Esophagus muscularis mucosa (tissue), 4 donors: Measurements from ENCODE around the gene CCDC112. TPM values are rescaled to one million over a fixed set of nuclear protein-coding genes. Genes with fewer than 3 reads are reported as not detected.
A peak's percentile ranks its signal among the peaks of the same experiment; 100 is the strongest.

Experiments used
- DNase-seq: peaks from one replicate; pipeline ENCODE4 v3.0.0-alpha.2; 2017; ENCODE audit errors: extremely low spot score
- H3K27ac ChIP-seq, 4 donors: fragments of 200-600 bp; sonication (generic); replicated peaks in 1 of 4; 1 replicate in 3 of 4; 2 replicates in 1 of 4; pipeline ENCODE4 v1.5.1; 2016 to 2019; ENCODE audit warnings: mild to moderate bottlenecking in 1 of 4
- H3K27me3 ChIP-seq, 4 donors: fragments of 200-600 bp; sonication (generic); one replicate each; pipeline versions ENCODE4 v1.5.1 to v1.6.0; 2016 to 2019
- H3K36me3 ChIP-seq, 4 donors: fragments of 200-600 bp; sonication (generic); one replicate each; pipeline ENCODE4 v1.5.1; 2016 to 2019
- H3K4me1 ChIP-seq, 4 donors: fragments of 200-600 bp; sonication (generic); one replicate each; pipeline ENCODE4 v1.5.1; 2016 to 2019
- H3K4me3 ChIP-seq, 4 donors: fragments of 200-600 bp; sonication (generic); 1 replicate in 2 of 4; 2 replicates in 2 of 4; pipeline ENCODE4 v1.5.1; 2016 to 2019; ENCODE audit warnings: mild to moderate bottlenecking in 4 of 4, moderate library complexity in 1 of 4
- H3K9me3 ChIP-seq, 4 donors: fragments of 200-600 bp; sonication (generic); 1 replicate in 3 of 4; 2 replicates in 1 of 4; pipeline ENCODE4 v1.5.1; 2016 to 2019
- EP300 ChIP-seq: sonication (generic); formaldehyde crosslinking; IDR thresholded peaks from one replicate; pipeline ENCODE4 v1.6.1; 2017; ENCODE audit warnings: antibody characterized with exemption
- POLR2A ChIP-seq: fragments of 450-650 bp; IDR thresholded peaks from one replicate; pipeline ENCODE4 v1.6.1; 2017; ENCODE audit warnings: antibody characterized with exemption, moderate library complexity, mild to moderate bottlenecking, low read depth
- POLR2AphosphoS5 ChIP-seq, 2 donors: sonication (generic); formaldehyde crosslinking; IDR thresholded peaks; one replicate each; pipeline ENCODE4 v1.6.1; 2017; ENCODE audit warnings: antibody characterized with exemption in 2 of 2
- WGBS: methylation state at CpG from one replicate; pipeline ENCODE4 v1.1.5; 2018; 5-methylcytosine and 5-hydroxymethylcytosine counted together
- intact Hi-C: fragments of 100-400 bp; cut with DNase I; formaldehyde crosslinking; loops from one replicate; pipeline ENCODE4 v1.15.1; 2023
- total RNA-seq, 4 donors: library from RNA; depleted of rRNA; stranded (reverse); fragments of >200 nt; gene quantifications; one replicate each; pipeline versions ENCODE4 v1.1.0 to v1.2.1, GENCODE V29; 2016
- TF ChIP-seq, protein P1 (sequence below), 3 experiments: fragments of 200-600 bp in 2 of 3; fragments of 450-650 bp in 1 of 3; sonication (generic) in 2 of 3; IDR thresholded peaks; one replicate each; pipeline ENCODE4 v1.5.1; 2017 to 2019; ENCODE audit warnings: antibody characterized with exemption in 3 of 3, mild to moderate bottlenecking in 2 of 3, moderate library complexity in 1 of 3

The CCDC112 gene
- total RNA-seq, 4 donors from 2014 or later: 5.8 to 11.2 (median 8.3) TPM

DNA sequence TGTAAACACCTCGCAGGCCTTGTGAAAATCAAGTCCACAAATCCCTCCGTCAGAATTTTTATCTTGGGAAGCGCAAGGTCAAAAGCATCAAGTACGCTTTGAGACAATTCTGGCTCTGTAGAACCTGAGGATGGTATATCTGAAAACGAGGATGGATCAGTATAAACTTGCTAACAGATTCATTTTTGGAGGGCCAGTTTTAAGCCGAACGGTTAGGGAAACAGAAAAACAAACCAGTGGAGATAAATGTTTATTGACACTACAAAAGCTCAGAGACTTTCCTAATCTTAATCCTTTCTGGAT is 33.4 kb downstream of the CCDC112 start:
- no peaks in the 10 kb centered on the region for H3K27me3 ChIP-seq
- peaks cover 0 to 17% (median 10%) of the 10 kb centered on the region in 4 donors for H3K36me3 ChIP-seq
- intact Hi-C loops: no loop called here
- H3K27ac ChIP-seq: peak overlapping the region; percentile 81 to 87 (median 84)
- TF ChIP-seq EP300 (no peak), POLR2AphosphoS5 (IDR thresholded peaks at IDR 0.05) (peak in 1 of 2 donors; percentile 2), POLR2A (no peak)
- TF ChIP-seq, protein P1, sequence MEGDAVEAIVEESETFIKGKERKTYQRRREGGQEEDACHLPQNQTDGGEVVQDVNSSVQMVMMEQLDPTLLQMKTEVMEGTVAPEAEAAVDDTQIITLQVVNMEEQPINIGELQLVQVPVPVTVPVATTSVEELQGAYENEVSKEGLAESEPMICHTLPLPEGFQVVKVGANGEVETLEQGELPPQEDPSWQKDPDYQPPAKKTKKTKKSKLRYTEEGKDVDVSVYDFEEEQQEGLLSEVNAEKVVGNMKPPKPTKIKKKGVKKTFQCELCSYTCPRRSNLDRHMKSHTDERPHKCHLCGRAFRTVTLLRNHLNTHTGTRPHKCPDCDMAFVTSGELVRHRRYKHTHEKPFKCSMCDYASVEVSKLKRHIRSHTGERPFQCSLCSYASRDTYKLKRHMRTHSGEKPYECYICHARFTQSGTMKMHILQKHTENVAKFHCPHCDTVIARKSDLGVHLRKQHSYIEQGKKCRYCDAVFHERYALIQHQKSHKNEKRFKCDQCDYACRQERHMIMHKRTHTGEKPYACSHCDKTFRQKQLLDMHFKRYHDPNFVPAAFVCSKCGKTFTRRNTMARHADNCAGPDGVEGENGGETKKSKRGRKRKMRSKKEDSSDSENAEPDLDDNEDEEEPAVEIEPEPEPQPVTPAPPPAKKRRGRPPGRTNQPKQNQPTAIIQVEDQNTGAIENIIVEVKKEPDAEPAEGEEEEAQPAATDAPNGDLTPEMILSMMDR (IDR thresholded peaks at IDR 0.05): no peak
- H3K4me3 ChIP-seq: peak overlapping the region; percentile 74 to 94 (median 87)
- DNase-seq: no peak
- H3K4me1 ChIP-seq: peaks cover 13 to 32% (median 30%) of the 10 kb centered on the region in 4 donors
- 42% methylated on average over 7 of the region's 7 CpGs for WGBS
- H3K9me3 ChIP-seq: no peaks in the 10 kb centered on the region

DNA sequence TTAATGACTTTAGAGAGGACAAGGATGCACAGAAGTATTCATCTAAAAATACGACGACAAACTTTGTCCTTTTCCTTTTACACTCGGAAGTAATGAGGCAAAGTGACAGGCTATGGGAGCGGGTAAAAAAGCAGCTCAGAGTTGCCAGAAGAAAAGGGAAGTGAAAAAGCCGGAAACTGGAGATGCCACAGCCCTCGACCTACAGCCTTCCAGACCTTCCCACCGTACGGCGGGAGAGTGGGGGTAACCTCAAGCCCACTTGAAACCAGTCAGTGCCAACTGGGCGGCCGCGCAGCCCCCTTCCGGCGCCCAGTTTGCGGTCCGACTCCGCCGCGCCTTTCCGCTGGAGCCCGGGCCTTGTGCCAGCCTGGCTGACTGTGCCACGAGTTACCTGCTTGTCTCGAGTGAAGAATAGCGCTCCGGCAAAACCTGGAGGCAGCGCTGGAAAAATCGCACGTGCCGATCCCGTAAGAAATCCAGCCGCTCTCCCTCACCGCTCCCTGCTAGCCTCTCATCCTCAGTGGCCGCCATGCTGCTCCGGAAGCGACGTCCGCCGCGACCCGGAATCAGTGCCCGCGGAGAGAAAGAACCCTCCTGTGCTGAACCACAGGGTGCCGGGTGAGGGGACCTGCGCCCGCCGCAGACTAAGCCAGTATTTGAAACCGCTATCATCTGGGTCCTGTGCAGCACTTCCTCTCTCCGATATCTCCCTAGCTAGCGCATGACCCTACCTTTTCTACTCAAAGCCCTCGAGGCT is 34.0 kb downstream of the CCDC112 start, which contains the start of gene PGGT1B:
PGGT1B (minus strand) TSS at position 557 of the 757 bp plus-strand sequence; CDS start at position 531, 26 bp downstream.
- Histone ChIP-seq H3K27ac (peak within 1 kb of the TSS; percentile 81 to 87 (median 84)), H3K27me3 (no peaks in the 10 kb centered on the region), H3K36me3 (peaks cover 0 to 13% (median 7%) of the 10 kb centered on the region in 4 donors), H3K9me3 (no peaks in the 10 kb centered on the region), H3K4me1 (peaks cover 13 to 32% (median 30%) of the 10 kb centered on the region in 4 donors), H3K4me3 (peak within 1 kb of the TSS; percentile 74 to 94 (median 87))
- TF ChIP-seq POLR2A (no peak), POLR2AphosphoS5 (IDR thresholded peaks at IDR 0.05) (peak; percentile 72 to 75)
- TF ChIP-seq, protein P1 (IDR thresholded peaks at IDR 0.05): no peak
- DNase-seq: peak; percentile 93
- under 1% methylated on average over 42 of the region's 50 CpGs for WGBS
- intact Hi-C loops: no loop called here

DNA sequence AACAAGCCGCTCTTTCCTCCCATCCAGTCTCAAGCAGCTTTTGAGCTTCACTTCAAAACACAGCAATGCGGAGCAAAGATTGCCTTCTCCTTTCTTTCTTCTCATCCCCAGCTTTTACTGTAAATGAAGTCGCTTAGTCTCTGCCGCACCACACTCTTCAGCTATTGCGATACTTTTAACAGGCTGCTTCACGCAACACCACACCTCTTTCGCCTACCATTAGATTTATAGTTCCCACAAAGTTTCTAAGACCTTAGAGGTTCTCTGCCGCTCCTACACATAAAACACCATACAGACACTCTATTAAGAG is 34.5 kb downstream of the CCDC112 start:
- intact Hi-C loops: no loop called here
- Histone ChIP-seq H3K36me3 (peaks cover 0 to 12% (median 6%) of the 10 kb centered on the region in 4 donors), H3K27me3 (no peaks in the 10 kb centered on the region), H3K27ac (peak overlapping the region; percentile 81 to 87 (median 84)), H3K4me1 (peaks cover 13 to 33% (median 30%) of the 10 kb centered on the region in 4 donors), H3K4me3 (peak overlapping the region; percentile 74 to 94 (median 87)), H3K9me3 (no peaks in the 10 kb centered on the region)
- no peak for TF ChIP-seq POLR2AphosphoS5 (IDR thresholded peaks at IDR 0.05)
- TF ChIP-seq, protein P1 (IDR thresholded peaks at IDR 0.05): no peak
- no peak for TF ChIP-seq EP300
- no peak for TF ChIP-seq POLR2A
- WGBS: 2% methylated on average over 8 of the region's 8 CpGs
- no peak for DNase-seq

DNA sequence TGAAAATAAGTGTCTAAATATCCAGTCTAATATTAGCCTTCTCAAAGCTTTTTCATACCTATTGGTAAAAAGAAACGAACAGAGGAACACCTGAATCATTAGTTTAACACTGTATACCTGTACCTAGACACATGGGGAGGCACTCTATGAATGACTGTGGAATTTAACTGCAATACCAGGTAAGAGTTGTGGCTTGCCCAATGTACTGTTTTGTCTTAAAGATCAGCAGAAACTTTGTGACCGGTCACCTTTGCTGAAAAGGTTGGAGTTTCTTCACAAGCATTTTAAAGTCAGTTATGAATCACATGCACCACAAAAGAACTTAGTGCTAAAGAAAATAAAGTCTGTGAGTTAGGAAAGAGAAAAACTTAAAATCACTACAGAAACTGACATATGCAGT is 36.2 kb downstream of the CCDC112 start:
- intact Hi-C loops: no loop called here
- Histone ChIP-seq H3K4me1 (peaks cover 19 to 48% (median 42%) of the 10 kb centered on the region in 4 donors), H3K36me3 (peaks cover 0 to 10% (median 7%) of the 10 kb centered on the region in 4 donors), H3K27me3 (no peaks in the 10 kb centered on the region), H3K27ac (no peak overlapping the region), H3K4me3 (no peak overlapping the region), H3K9me3 (no peaks in the 10 kb centered on the region)
- WGBS: 90% methylated on average over 2 of the region's 2 CpGs
- DNase-seq: no peak
- no peak for TF ChIP-seq EP300
- no peak for TF ChIP-seq POLR2A
- no peak for TF ChIP-seq POLR2AphosphoS5 (IDR thresholded peaks at IDR 0.05)
- TF ChIP-seq, protein P1 (IDR thresholded peaks at IDR 0.05): no peak
